Osteoblast (primary cell): ENCODE data around the gene TNIK. TPM values are rescaled to one million over a fixed set of nuclear protein-coding genes. Genes with fewer than 3 reads are reported as not detected.

ENCODE experiments used
- DNase-seq: peaks from one replicate; pipeline ENCODE4 v3.0.0; 2011; ENCODE audit warnings: low spot score, mixed read lengths; ENCODE audit not compliant: insufficient read length; ENCODE audit errors: missing footprints
- H2AFZ ChIP-seq: 2 replicates; pipeline ENCODE4 v1.6.0; 2011; ENCODE audit warnings: mild to moderate bottlenecking, low read length
- H3K27ac ChIP-seq: 2 replicates; pipeline ENCODE4 v1.5.1; 2011; ENCODE audit warnings: mild to moderate bottlenecking, low read depth, low read length, moderate library complexity
- H3K27me3 ChIP-seq: 2 replicates; pipeline ENCODE4 v1.6.0; 2012; ENCODE audit warnings: mild to moderate bottlenecking, control low read depth, inconsistent platforms, low read length, moderate library complexity; ENCODE audit not compliant: insufficient read depth
- H3K36me3 ChIP-seq: 2 replicates; pipeline ENCODE4 v1.5.1; 2011; ENCODE audit warnings: mild to moderate bottlenecking, low read length, control low read depth, moderate library complexity; ENCODE audit not compliant: insufficient read depth
- H3K4me1 ChIP-seq: 2 replicates; pipeline ENCODE4 v1.5.1; 2011; ENCODE audit warnings: mild to moderate bottlenecking, low read length, control low read depth, moderate library complexity; ENCODE audit not compliant: insufficient read depth
- H3K4me2 ChIP-seq: 2 replicates; pipeline ENCODE4 v1.6.0; 2011; ENCODE audit warnings: mild to moderate bottlenecking, low read length; ENCODE audit not compliant: insufficient read depth
- H3K4me3 ChIP-seq: fragments of 200-600 bp; sonication (generic); 3 replicates; pipeline ENCODE4 v1.5.1; 2012; ENCODE audit warnings: mild to moderate bottlenecking, low read length, inconsistent platforms; ENCODE audit not compliant: insufficient read depth
- H3K79me2 ChIP-seq: 2 replicates; pipeline ENCODE4 v1.6.0; 2012; ENCODE audit warnings: mild to moderate bottlenecking, low read length, control low read depth, inconsistent platforms; ENCODE audit not compliant: insufficient read depth
- H3K9me3 ChIP-seq: 2 replicates; pipeline ENCODE4 v1.5.1; 2011; ENCODE audit warnings: low read depth, low read length, control low read depth
- H4K20me1 ChIP-seq: 2 replicates; pipeline ENCODE4 v1.6.0; 2012; ENCODE audit warnings: mild to moderate bottlenecking, low read length, control low read depth; ENCODE audit not compliant: insufficient read depth
- CTCF ChIP-seq: IDR thresholded peaks from 2 replicates; pipeline ENCODE4 v1.5.1; 2011; ENCODE audit warnings: mild to moderate bottlenecking, low read depth, low read length, moderate library complexity; ENCODE audit errors: extremely low read depth
- total RNA-seq: library from RNA; depleted of rRNA; stranded (reverse); fragments of >200 nt; gene quantifications from 2 replicates; pipeline ENCODE4 v1.2.3, GENCODE V29; 2012

The TNIK gene
- total RNA-seq, 1 donor: 7.6 TPM

- no peak overlapping the region for H2AFZ ChIP-seq
- H3K27me3 ChIP-seq: peaks cover 52% of the 10 kb centered on the region
- no peaks in the 10 kb centered on the region for H3K9me3 ChIP-seq
- DNase-seq: no peak
- no peaks in the 10 kb centered on the region for H4K20me1 ChIP-seq
- no peak overlapping the region for H3K4me3 ChIP-seq
- H3K36me3 ChIP-seq: no peaks in the 10 kb centered on the region
- H3K4me2 ChIP-seq: no peak overlapping the region
- no peak for TF ChIP-seq CTCF
- no peaks in the 10 kb centered on the region for H3K79me2 ChIP-seq
- no peak overlapping the region for H3K27ac ChIP-seq
- no peaks in the 10 kb centered on the region for H3K4me1 ChIP-seq
These were observed 123.8 kb downstream of the TNIK start for GRCh38 chr3:171336406-171336805.

DNA sequence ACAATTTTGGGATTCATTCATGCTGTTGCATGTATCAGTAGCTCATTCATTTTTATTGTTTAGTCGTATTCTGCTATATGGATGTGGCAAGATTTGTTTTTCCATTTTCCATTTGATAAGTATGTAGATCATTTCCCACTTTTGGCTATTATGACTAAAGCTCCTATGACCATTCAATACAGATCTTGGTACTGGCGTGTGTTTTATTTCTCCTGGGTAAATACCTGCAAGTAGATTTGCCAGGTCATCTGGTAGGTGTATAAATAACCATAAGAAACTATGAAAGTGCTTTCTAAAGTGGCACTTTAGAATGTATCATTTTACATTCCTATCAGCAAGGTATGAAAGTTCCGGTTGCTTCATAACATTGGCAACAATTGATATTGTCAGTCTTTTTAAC is 124.6 kb downstream of the TNIK start:
- H3K79me2 ChIP-seq: no peaks in the 10 kb centered on the region
- H3K27ac ChIP-seq: no peak overlapping the region
- no peaks in the 10 kb centered on the region for H3K4me1 ChIP-seq
- H3K4me3 ChIP-seq: no peak overlapping the region
- no peak overlapping the region for H2AFZ ChIP-seq
- DNase-seq: no peak
- TF ChIP-seq CTCF: no peak
- no peak overlapping the region for H3K4me2 ChIP-seq
- H3K27me3 ChIP-seq: peaks cover 60% of the 10 kb centered on the region
- no peaks in the 10 kb centered on the region for H3K9me3 ChIP-seq
- H3K36me3 ChIP-seq: no peaks in the 10 kb centered on the region
- H4K20me1 ChIP-seq: no peaks in the 10 kb centered on the region

DNA sequence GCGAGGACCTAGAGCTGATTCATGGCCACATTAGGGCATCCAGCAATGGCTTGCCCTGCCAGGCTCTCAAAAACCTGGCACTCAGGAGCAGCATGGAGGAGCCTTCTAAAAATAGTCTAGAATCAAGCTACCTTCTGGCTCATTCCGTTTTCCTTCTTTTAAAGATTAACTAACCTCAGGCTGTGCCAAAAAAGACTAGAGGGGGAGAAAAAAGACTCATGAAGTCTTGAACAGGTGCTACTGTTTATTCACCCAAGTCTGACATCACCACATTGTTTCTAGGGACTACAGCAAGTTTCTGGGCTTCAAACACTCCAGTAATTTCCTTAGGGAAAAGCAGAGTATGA is 125.8 kb downstream of the TNIK start:
- peaks cover 65% of the 10 kb centered on the region for H3K27me3 ChIP-seq
- no peaks in the 10 kb centered on the region for H4K20me1 ChIP-seq
- no peak overlapping the region for H3K4me2 ChIP-seq
- no peaks in the 10 kb centered on the region for H3K4me1 ChIP-seq
- no peak for TF ChIP-seq CTCF
- H3K4me3 ChIP-seq: no peak overlapping the region
- no peak overlapping the region for H3K27ac ChIP-seq
- no peaks in the 10 kb centered on the region for H3K79me2 ChIP-seq
- H2AFZ ChIP-seq: no peak overlapping the region
- no peaks in the 10 kb centered on the region for H3K36me3 ChIP-seq
- H3K9me3 ChIP-seq: no peaks in the 10 kb centered on the region
- no peak for DNase-seq

- H3K4me1 ChIP-seq: no peaks in the 10 kb centered on the region
- TF ChIP-seq CTCF: no peak
- H3K27me3 ChIP-seq: peaks cover 63% of the 10 kb centered on the region
- H3K4me2 ChIP-seq: no peak overlapping the region
- no peaks in the 10 kb centered on the region for H3K36me3 ChIP-seq
- no peak overlapping the region for H2AFZ ChIP-seq
- no peaks in the 10 kb centered on the region for H3K79me2 ChIP-seq
- H4K20me1 ChIP-seq: no peaks in the 10 kb centered on the region
- H3K9me3 ChIP-seq: no peaks in the 10 kb centered on the region
- DNase-seq: no peak
- no peak overlapping the region for H3K4me3 ChIP-seq
- H3K27ac ChIP-seq: no peak overlapping the region
These were observed 126.3 kb downstream of the TNIK start for GRCh38 chr3:171333784-171334464.
